NCI-H460 (cell line): ENCODE measurements around the gene STAT5A. TPM values are rescaled to one million over a fixed set of nuclear protein-coding genes. Genes with fewer than 3 reads are reported as not detected.

Experiments used
- DNase-seq: peaks from one replicate; pipeline ENCODE4 v3.0.0-alpha.2; 2016; ENCODE audit warnings: low read depth; ENCODE audit errors: extremely low read depth
- total RNA-seq: library from RNA; depleted of rRNA; stranded (reverse); fragments of >200 nt; shearing (Covaris generic); gene quantifications from 2 replicates; pipeline ENCODE4 v1.2.3, GENCODE V29; 2014

Gene STAT5A
- total RNA-seq, 1 experiment from 2014 or later = 1.6 TPM

- peak; percentile 91 for DNase-seq
These were observed 21.2 kb upstream of the STAT5A start for GRCh38 chr17:42266918-42267766.

GRCh38 chr17:42268236-42268635 lies 20.1 kb upstream of the STAT5A start:
- DNase-seq = no peak

- no peak for DNase-seq
These were observed 18.1 kb upstream of the STAT5A start for GRCh38 chr17:42270170-42270535.

- DNase-seq = no peak
These were observed 17.7 kb upstream of the STAT5A start for GRCh38 chr17:42270596-42270995.

GRCh38 chr17:42271006-42271778 lies 17.1 kb upstream of the STAT5A start:
- no peak for DNase-seq

GRCh38 chr17:42271779-42272035 lies 16.6 kb upstream of the STAT5A start:
- no peak for DNase-seq

GRCh38 chr17:42272162-42272907 lies 16.0 kb upstream of the STAT5A start:
- no peak for DNase-seq

- no peak for DNase-seq
These were observed 14.6 kb upstream of the STAT5A start for GRCh38 chr17:42273474-42274252.

GRCh38 chr17:42274253-42274542 lies 14.1 kb upstream of the STAT5A start:
- no peak for DNase-seq

GRCh38 chr17:42274812-42275526 lies 13.3 kb upstream of the STAT5A start:
- DNase-seq = no peak

- DNase-seq = no peak
These were observed 12.6 kb upstream of the STAT5A start for GRCh38 chr17:42275527-42276358.

- DNase-seq = peak; percentile 54
These were observed 12.0 kb upstream of the STAT5A start, which contains the start of gene STAT5B for GRCh38 chr17:42276359-42276608. TSS of gene STAT5B (minus strand) at chr17:42276391. CDS start at chr17:42232127, 44,264 bp downstream.

- DNase-seq = no peak
These were observed 11.5 kb upstream of the STAT5A start for GRCh38 chr17:42276609-42277341.

GRCh38 chr17:42277342-42277712 lies 11.0 kb upstream of the STAT5A start:
- no peak for DNase-seq

- DNase-seq = no peak
These were observed 8.3 kb upstream of the STAT5A start for GRCh38 chr17:42279776-42280630.

GRCh38 chr17:42281571-42282096 lies 6.7 kb upstream of the STAT5A start:
- DNase-seq = no peak

- DNase-seq = no peak
These were observed 5.7 kb upstream of the STAT5A start for GRCh38 chr17:42282478-42283080.
